ENCODE results near the gene DCLK1.

DCLK1 gene

GRCh38 chr13:36126491-36126890 lies 4.7 kb downstream of the DCLK1 start:
- DNase-seq (ENCODE audit: extremely low read depth, insufficient read length) = no peak
- no peak overlapping the region for H3K4me3 ChIP-seq (replicated peaks; ENCODE audit: low read depth, low read length)
- TF ChIP-seq CTCF (IDR thresholded peaks at IDR 0.05; ENCODE audit: insufficient read depth, low read length, poor library complexity, severe bottlenecking) = no peak
- H3K27me3 ChIP-seq (replicated peaks; ENCODE audit: control insufficient read depth, insufficient read depth, low read length) = no peaks in the 10 kb centered on the region
- no peaks in the 10 kb centered on the region for H3K36me3 ChIP-seq (ENCODE audit: control insufficient read depth, insufficient read depth, low read length)

GRCh38 chr13:36125841-36126240 lies 5.3 kb downstream of the DCLK1 start:
- no peak overlapping the region for H3K4me3 ChIP-seq (replicated peaks; ENCODE audit: low read depth, low read length)
- no peaks in the 10 kb centered on the region for H3K36me3 ChIP-seq (ENCODE audit: control insufficient read depth, insufficient read depth, low read length)
- H3K27me3 ChIP-seq (replicated peaks; ENCODE audit: control insufficient read depth, insufficient read depth, low read length) = no peaks in the 10 kb centered on the region
- no peak for DNase-seq (ENCODE audit: extremely low read depth, insufficient read length)
- TF ChIP-seq CTCF (IDR thresholded peaks at IDR 0.05; ENCODE audit: insufficient read depth, low read length, poor library complexity, severe bottlenecking) = no peak

GRCh38 chr13:36124236-36124822 lies 6.9 kb downstream of the DCLK1 start:
- Histone ChIP-seq H3K4me3 (replicated peaks; ENCODE audit: low read depth, low read length) (no peak overlapping the region), H3K27me3 (replicated peaks; ENCODE audit: control insufficient read depth, insufficient read depth, low read length) (no peaks in the 10 kb centered on the region), H3K36me3 (ENCODE audit: control insufficient read depth, insufficient read depth, low read length) (no peaks in the 10 kb centered on the region)
- no peak for TF ChIP-seq CTCF (IDR thresholded peaks at IDR 0.05; ENCODE audit: insufficient read depth, low read length, poor library complexity, severe bottlenecking)
- DNase-seq (ENCODE audit: extremely low read depth, insufficient read length) = no peak

GRCh38 chr13:36115306-36115705 lies 15.9 kb downstream of the DCLK1 start:
- no peaks in the 10 kb centered on the region for H3K36me3 ChIP-seq (ENCODE audit: control insufficient read depth, insufficient read depth, low read length)
- DNase-seq (ENCODE audit: extremely low read depth, insufficient read length) = no peak
- TF ChIP-seq CTCF (IDR thresholded peaks at IDR 0.05; ENCODE audit: insufficient read depth, low read length, poor library complexity, severe bottlenecking) = no peak
- no peaks in the 10 kb centered on the region for H3K27me3 ChIP-seq (replicated peaks; ENCODE audit: control insufficient read depth, insufficient read depth, low read length)
- no peak overlapping the region for H3K4me3 ChIP-seq (replicated peaks; ENCODE audit: low read depth, low read length)

- no peaks in the 10 kb centered on the region for H3K36me3 ChIP-seq (ENCODE audit: control insufficient read depth, insufficient read depth, low read length)
- H3K27me3 ChIP-seq (replicated peaks; ENCODE audit: control insufficient read depth, insufficient read depth, low read length) = no peaks in the 10 kb centered on the region
- H3K4me3 ChIP-seq (replicated peaks; ENCODE audit: low read depth, low read length) = no peak overlapping the region
- no peak for DNase-seq (ENCODE audit: extremely low read depth, insufficient read length)
- TF ChIP-seq CTCF (IDR thresholded peaks at IDR 0.05; ENCODE audit: insufficient read depth, low read length, poor library complexity, severe bottlenecking) = no peak
These were observed 16.9 kb downstream of the DCLK1 start for GRCh38 chr13:36114233-36114632.

- Histone ChIP-seq H3K36me3 (ENCODE audit: control insufficient read depth, insufficient read depth, low read length) (no peaks in the 10 kb centered on the region), H3K27me3 (replicated peaks; ENCODE audit: control insufficient read depth, insufficient read depth, low read length) (no peaks in the 10 kb centered on the region), H3K4me3 (replicated peaks; ENCODE audit: low read depth, low read length) (no peak overlapping the region)
- TF ChIP-seq CTCF (IDR thresholded peaks at IDR 0.05; ENCODE audit: insufficient read depth, low read length, poor library complexity, severe bottlenecking) = no peak
- DNase-seq (ENCODE audit: extremely low read depth, insufficient read length) = no peak
These were observed 22.2 kb downstream of the DCLK1 start for GRCh38 chr13:36108954-36109353.

All from GM06990 (cell line).